ENCODE results near the gene IDS. TPM values are rescaled to one million over a fixed set of nuclear protein-coding genes. Genes with fewer than 3 reads are reported as not detected.

IDS gene
- total and polyA plus RNA-seq, 2 donors (not counting 3 experiments of a cell fraction or from before 2014, with no cell fraction given), result 35.2 to 44.0 TPM

- H4K20me1 ChIP-seq (replicated peaks; ENCODE audit: control insufficient read depth, extremely low read depth, insufficient read depth, low read length), result no peaks in the 10 kb centered on the region
- no TSS peak for BruUV-seq (replicated peaks)
- intact Hi-C loops (cut with micrococcal nuclease) (loop anchor here (1.0 to 2.0 kb wide), 2 partner anchors 13 to 21 kb away; partner anchors contain the start of gene IDS), dilution Hi-C loops (cut with MboI; ENCODE audit: extremely low pct_ligation_motif_present, low sequenced_read_pairs) (no loop called here)
- H3K4me1 ChIP-seq (ENCODE audit: control insufficient read depth, extremely low read depth, insufficient read depth, low read length), result peaks cover 18% of the 10 kb centered on the region
- H2AFZ ChIP-seq (ENCODE audit: low read depth, low read length), result no peak overlapping the region
- peaks cover 0 to 4% of the 10 kb centered on the region in 2 experiments for H3K27me3 ChIP-seq (ENCODE audit: control insufficient read depth in 2 of 2, insufficient read depth in 2 of 2, low read length in 2 of 2)
- peak overlapping the region; percentile 11 for H3K4me2 ChIP-seq (ENCODE audit: insufficient read depth, low read length)
- DNase-seq (ENCODE audit: low read depth, low spot score) (peak; percentile 70), FAIRE-seq (peak; percentile 88)
- TF ChIP-seq POLR2A (IDR thresholded peaks at IDR 0.05; ENCODE audit: low read depth, low read length), result no peak
- TF ChIP-seq FOS (IDR thresholded peaks at IDR 0.05; ENCODE audit: borderline replicate concordance, insufficient read depth, low read length), result peak; percentile 36
- TF ChIP-seq MYC (IDR thresholded peaks at IDR 0.05; ENCODE audit: low read depth, low read length), result no peak
- no peak for TF ChIP-seq POLR2AphosphoS5 (IDR thresholded peaks at IDR 0.05; ENCODE audit: insufficient read depth, low read depth, low read length)
- peak; percentile 72 for TF ChIP-seq GATA2 (IDR thresholded peaks at IDR 0.05; ENCODE audit: insufficient read depth, insufficient read length, low read depth, low read length)
- TF ChIP-seq JUN (IDR thresholded peaks at IDR 0.05; ENCODE audit: borderline replicate concordance, insufficient read depth, insufficient read length, low read depth), result peak; percentile 37
- H3K9me1 ChIP-seq (replicated peaks; ENCODE audit: control insufficient read depth, extremely low read depth, insufficient read depth, low read length), result no peaks in the 10 kb centered on the region
- no peak overlapping the region for H3K4me3 ChIP-seq (replicated peaks in 1 of 3; ENCODE audit: insufficient read depth in 1 of 3, low read depth in 1 of 3, low read length in 3 of 3)
- no peaks in the 10 kb centered on the region for H3K9me3 ChIP-seq (replicated peaks; ENCODE audit: control insufficient read depth, insufficient read depth, low read length)
- no peaks in the 10 kb centered on the region for H3K79me2 ChIP-seq (ENCODE audit: control insufficient read depth, insufficient read depth, low read length)
- ChIA-PET CTCF (interaction anchor here (1.2 to 1.3 kb wide), 3 partner anchors 9 to 13 kb away, joined by 3 read pairs; partner anchors contain the start of gene IDS), POLR2A (no interaction called here)
- H3K27ac ChIP-seq (ENCODE audit: insufficient read depth, low read depth, low read length), result no peak overlapping the region
- H3K36me3 ChIP-seq (ENCODE audit: control insufficient read depth in 2 of 2, extremely low read depth in 1 of 2, insufficient read depth in 2 of 2, low read length in 2 of 2), result no peaks in the 10 kb centered on the region
- H3K9ac ChIP-seq (replicated peaks; ENCODE audit: extremely low read depth, insufficient read depth, low read length), result no peak overlapping the region
Measured at GRCh38 chrX:149518236-149518635, 13.1 kb upstream of the IDS start.

DNA sequence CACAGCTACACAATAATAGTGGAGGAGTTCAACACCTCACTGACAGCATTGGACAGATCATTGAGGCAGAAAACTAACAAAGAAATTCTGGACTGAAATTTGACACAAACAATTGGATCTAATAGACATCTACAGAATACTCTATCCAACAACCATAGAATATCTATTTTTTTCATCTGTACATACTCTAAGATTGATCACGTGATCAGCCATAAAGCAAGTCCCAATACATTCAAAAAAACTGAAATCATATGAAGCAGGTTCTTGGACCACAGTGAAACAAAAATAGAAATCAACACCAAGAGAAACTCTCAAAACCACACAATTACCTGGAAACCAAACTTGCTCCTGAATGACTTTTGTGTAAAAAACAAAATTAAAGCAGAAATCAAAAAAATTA lies 12.2 kb upstream of the IDS start:
- FAIRE-seq (peak; percentile 48), DNase-seq (ENCODE audit: low read depth, low spot score) (no peak)
- dilution Hi-C loops (cut with MboI; ENCODE audit: extremely low pct_ligation_motif_present, low sequenced_read_pairs), result no loop called here
- Histone ChIP-seq H3K36me3 (ENCODE audit: control insufficient read depth in 2 of 2, extremely low read depth in 1 of 2, insufficient read depth in 2 of 2, low read length in 2 of 2) (no peaks in the 10 kb centered on the region), H3K4me2 (ENCODE audit: insufficient read depth, low read length) (no peak overlapping the region), H3K9ac (replicated peaks; ENCODE audit: extremely low read depth, insufficient read depth, low read length) (no peak overlapping the region), H3K4me3 (replicated peaks in 1 of 3; ENCODE audit: insufficient read depth in 1 of 3, low read depth in 1 of 3, low read length in 3 of 3) (no peak overlapping the region), H3K27me3 (ENCODE audit: control insufficient read depth in 2 of 2, insufficient read depth in 2 of 2, low read length in 2 of 2) (peaks cover 0 to 4% of the 10 kb centered on the region in 2 experiments), H3K9me1 (replicated peaks; ENCODE audit: control insufficient read depth, extremely low read depth, insufficient read depth, low read length) (no peaks in the 10 kb centered on the region), H4K20me1 (replicated peaks; ENCODE audit: control insufficient read depth, extremely low read depth, insufficient read depth, low read length) (no peaks in the 10 kb centered on the region), H3K79me2 (ENCODE audit: control insufficient read depth, insufficient read depth, low read length) (no peaks in the 10 kb centered on the region), H3K4me1 (ENCODE audit: control insufficient read depth, extremely low read depth, insufficient read depth, low read length) (peaks cover 19% of the 10 kb centered on the region), H3K27ac (ENCODE audit: insufficient read depth, low read depth, low read length) (no peak overlapping the region), H3K9me3 (replicated peaks; ENCODE audit: control insufficient read depth, insufficient read depth, low read length) (no peaks in the 10 kb centered on the region), H2AFZ (ENCODE audit: low read depth, low read length) (no peak overlapping the region)
- no peak for TF ChIP-seq POLR2AphosphoS5 (IDR thresholded peaks at IDR 0.05; ENCODE audit: insufficient read depth, low read depth, low read length)
- no peak for TF ChIP-seq JUN (IDR thresholded peaks at IDR 0.05; ENCODE audit: borderline replicate concordance, insufficient read depth, insufficient read length, low read depth)
- no peak for TF ChIP-seq EZH2 (IDR thresholded peaks at IDR 0.05; ENCODE audit: borderline replicate concordance, low read depth, low read length, severe bottlenecking)
- TF ChIP-seq POLR2A (IDR thresholded peaks at IDR 0.05; ENCODE audit: low read depth, low read length), result no peak
- TF ChIP-seq GATA2 (IDR thresholded peaks at IDR 0.05; ENCODE audit: insufficient read depth, insufficient read length, low read depth, low read length), result no peak
- no peak for TF ChIP-seq MAX (IDR thresholded peaks at IDR 0.05; ENCODE audit: insufficient read depth, insufficient read length)
- TF ChIP-seq CTCF (IDR thresholded peaks at IDR 0.05; ENCODE audit: extremely low read depth in 1 of 2, insufficient read depth in 1 of 2, low read depth in 1 of 2, low read length in 2 of 2), result no peak
- TF ChIP-seq MYC (IDR thresholded peaks at IDR 0.05; ENCODE audit: low read depth, low read length), result no peak
- no peak for TF ChIP-seq FOS (IDR thresholded peaks at IDR 0.05; ENCODE audit: borderline replicate concordance, insufficient read depth, low read length)
- ChIA-PET CTCF (interaction anchor here (1.3 kb wide), 1 partner anchor 12 kb away, joined by 3 read pairs; the partner anchor contains the start of gene IDS), POLR2A (no interaction called here)
- BruUV-seq (replicated peaks), result no TSS peak
- intact Hi-C loops (cut with micrococcal nuclease), result no loop called here

Measured in endothelial cell of umbilical vein (primary cell).